GM12878 (cell line): ENCODE data around the gene ATOH7. TPM values are rescaled to one million over a fixed set of nuclear protein-coding genes. Genes with fewer than 3 reads are reported as not detected.

Experiments used
- ATAC-seq: fragments of 200-7000 bp; cut with Tn5 transposase; 3 replicates; pipeline ENCODE4 v1.9.1; 2020; ENCODE audit warnings: mild to moderate bottlenecking, moderate library complexity
- BruUV-seq: library from RNA; stranded (reverse); fragments of 400-500 nt; replicated peaks from 2 replicates; lab custom pipeline; 2021; lab: Mats Ljungman, UMichigan
- CTCF ChIA-PET: fragments of 300-600 bp; sonication (Branson Sonifier 250); formaldehyde crosslinking; extraction: SDS; loops from one replicate; lab custom pipeline; 2021; ENCODE audit warnings: inconsistent platforms; lab: Yijun Ruan, JAX
- POLR2A ChIA-PET: fragments of 350-600 bp; formaldehyde crosslinking; extraction: SDS; loops from one replicate; lab custom pipeline; 2021; ENCODE audit warnings: inconsistent platforms; lab: Charles Lee
- RAD21 ChIA-PET: fragments of 300-600 bp; sonication (Branson Sonifier 250); formaldehyde crosslinking; loops from one replicate; lab custom pipeline; 2023; ENCODE audit warnings: antibody characterized with exemption; ENCODE audit not compliant: unreplicated experiment; lab: Charles Lee
- SMC1A ChIA-PET: fragments of 300-600 bp; sonication (Branson Sonifier 250); formaldehyde crosslinking; loops from one replicate; lab custom pipeline; 2023; ENCODE audit not compliant: unreplicated experiment, uncharacterized antibody; lab: Charles Lee
- DNase-seq: peaks from one replicate; pipeline ENCODE4 v3.0.0-alpha.2; 2011; ENCODE audit warnings: low read depth, low spot score
- FAIRE-seq: peaks from 3 replicates; lab custom pipeline; 2011; peaks lifted over from hg19 to GRCh38; lab: Jason Lieb, UNC
- H2AFZ ChIP-seq: 2 replicates; pipeline ENCODE4 v1.6.0; 2011; ENCODE audit warnings: low read depth, low read length, control low read depth; ENCODE audit not compliant: control insufficient read depth
- H3K27ac ChIP-seq: 2 replicates; pipeline ENCODE4 v1.5.1; 2011; ENCODE audit warnings: control low read depth; ENCODE audit not compliant: control insufficient read depth, insufficient read depth
- H3K27me3 ChIP-seq, 2 experiments: replicated peaks in 1 of 2; 2 replicates each; pipeline versions ENCODE4 v1.6.0 to v1.6.1; 2011; ENCODE audit warnings: low read length in 1 of 2; ENCODE audit not compliant: control insufficient read depth in 2 of 2, insufficient read depth in 2 of 2
- H3K36me3 ChIP-seq, 2 experiments: 2 replicates each; pipeline ENCODE4 v1.5.1; 2011; ENCODE audit warnings: low read length in 1 of 2; ENCODE audit not compliant: control insufficient read depth in 2 of 2, insufficient read depth in 2 of 2
- H3K4me1 ChIP-seq: 2 replicates; pipeline ENCODE4 v1.6.1; 2011; ENCODE audit warnings: mild to moderate bottlenecking, low read length, moderate library complexity, mixed read lengths; ENCODE audit not compliant: control insufficient read depth, insufficient read depth
- H3K4me2 ChIP-seq: 2 replicates; pipeline ENCODE4 v1.6.0; 2011; ENCODE audit warnings: control low read depth; ENCODE audit not compliant: control insufficient read depth, insufficient read depth
- H3K4me3 ChIP-seq: fragments of 200-600 bp; sonication (generic); 2 replicates; pipeline ENCODE4 v1.5.1; 2016
- H3K79me2 ChIP-seq: 2 replicates; pipeline ENCODE4 v1.6.0; 2011; ENCODE audit warnings: low read length; ENCODE audit not compliant: control insufficient read depth, insufficient read depth
- H3K9ac ChIP-seq: 2 replicates; pipeline ENCODE4 v1.8.0; 2011; ENCODE audit warnings: low read length, control low read depth, mixed read lengths; ENCODE audit not compliant: control insufficient read depth, insufficient read depth
- H3K9me3 ChIP-seq: replicated peaks from 3 replicates; pipeline ENCODE4 v1.5.1; 2011; ENCODE audit warnings: mild to moderate bottlenecking, low read length; ENCODE audit not compliant: control insufficient read depth, insufficient read depth
- H4K20me1 ChIP-seq: 2 replicates; pipeline ENCODE4 v1.6.0; 2011; ENCODE audit not compliant: control insufficient read depth, insufficient read depth
- BCL11A ChIP-seq: IDR thresholded peaks from 2 replicates; pipeline ENCODE4 v1.6.1; 2011; ENCODE audit warnings: low read depth, low read length
- CHD4 ChIP-seq: fragments of 200-600 bp; sonication (generic); IDR thresholded peaks from 2 replicates; pipeline ENCODE4 v1.6.1; 2016; ENCODE audit warnings: mild to moderate bottlenecking
- FOXK2 ChIP-seq: fragments of 450-650 bp; IDR thresholded peaks from 2 replicates; pipeline ENCODE4 v1.6.1; 2017; ENCODE audit warnings: mild to moderate bottlenecking, moderate library complexity
- MLLT1 ChIP-seq: fragments of 450-650 bp; IDR thresholded peaks from 2 replicates; pipeline ENCODE4 v1.6.1; 2016; ENCODE audit warnings: mild to moderate bottlenecking
- NR2C2 ChIP-seq: IDR thresholded peaks from 2 replicates; pipeline ENCODE4 v1.6.1; 2011; ENCODE audit warnings: borderline replicate concordance, low read depth; ENCODE audit not compliant: control insufficient read depth, insufficient read length
- REST ChIP-seq: IDR thresholded peaks from 2 replicates; pipeline ENCODE4 v1.6.1; 2012; ENCODE audit warnings: mild to moderate bottlenecking, low read depth, low read length
- RFX5 ChIP-seq: IDR thresholded peaks from 2 replicates; pipeline ENCODE4 v1.6.1; 2011; ENCODE audit warnings: low read depth, low read length, improper control_type of control experiment
- SMARCA5 ChIP-seq: fragments of 450-650 bp; IDR thresholded peaks from 2 replicates; pipeline ENCODE4 v1.6.1; 2017; ENCODE audit warnings: mild to moderate bottlenecking
- SPI1 ChIP-seq: IDR thresholded peaks from 2 replicates; pipeline ENCODE4 v1.6.1; 2011; ENCODE audit warnings: low read depth, mild to moderate bottlenecking, low read length, moderate library complexity, borderline replicate concordance; ENCODE audit not compliant: insufficient read depth
- SUPT20H ChIP-seq: IDR thresholded peaks from 2 replicates; pipeline ENCODE4 v1.6.1; 2011; ENCODE audit warnings: low read depth, mild to moderate bottlenecking, low read length, moderate library complexity, borderline replicate concordance; ENCODE audit not compliant: control insufficient read depth
- TCF12 ChIP-seq: IDR thresholded peaks from 2 replicates; pipeline ENCODE4 v1.6.1; 2011; ENCODE audit warnings: low read depth, mild to moderate bottlenecking, low read length
- TCF7 ChIP-seq: IDR thresholded peaks from 2 replicates; pipeline ENCODE4 v1.6.1; 2014; ENCODE audit warnings: antibody characterized with exemption, borderline replicate concordance
- ZBTB40 ChIP-seq: fragments of 450-650 bp; IDR thresholded peaks from 2 replicates; pipeline ENCODE4 v1.6.1; 2016; ENCODE audit warnings: mild to moderate bottlenecking, moderate library complexity, borderline replicate concordance
- ZNF622 ChIP-seq: fragments of 450-650 bp; IDR thresholded peaks from 2 replicates; pipeline ENCODE4 v1.6.1; 2017; ENCODE audit warnings: mild to moderate bottlenecking, inconsistent platforms
- WGBS: methylation state at CpG from one replicate; pipeline ENCODE4 v1.1.6; 2016; ENCODE audit warnings: low lambda C conversion rate; ENCODE audit not compliant: insufficient replicate concordance, insufficient coverage; ENCODE audit errors: missing lambda C conversion rate; 5-methylcytosine and 5-hydroxymethylcytosine counted together
- in situ Hi-C: fragments of 300-500 bp; cut with MboI; formaldehyde crosslinking; loops from 9 replicates; pipeline ENCODE4 v1.14.3; 2018; ENCODE audit warnings: mixed read lengths
- intact Hi-C: fragments of 100-400 bp; cut with micrococcal nuclease; formaldehyde crosslinking; loops from one replicate; pipeline ENCODE4 v1.14.2; 2022; ENCODE audit not compliant: unreplicated experiment
- polyA plus RNA-seq, 11 experiments: library from polyadenylated mRNA; depleted of rRNA in 4 of 11; unstranded in 6 of 11; stranded (reverse) in 5 of 11; fragments of >200 nt; fragmentation: Nextera tagmentation in 4 of 11; fragmentation: Illumina TruSeq in 1 of 11; extraction: Ambion mirVana in 4 of 11; extraction: Trizol in 1 of 11; gene quantifications; 1 replicate in 1 of 11; 2 replicates in 10 of 11; pipeline versions ENCODE4 v1.2.1 to v1.2.3, GENCODE V29; 2011 to 2016; ENCODE audit warnings: inconsistent platforms in 2 of 11, missing spikeins in 2 of 11, low read depth in 1 of 11
- total RNA-seq, 4 experiments: library from RNA; depleted of rRNA in 3 of 4; stranded (reverse); fragments of >200 nt in 3 of 4; fragmentation: Illumina TruSeq in 1 of 4; extraction: Trizol in 1 of 4; gene quantifications; 2 replicates each; pipeline versions ENCODE4 v1.2.1 to v1.2.3, GENCODE V29; 2013 to 2021

The ATOH7 gene
- total and polyA plus RNA-seq, 10 of the 15 experiments (the other 5 are each of a cell fraction or from before 2014, with no cell fraction given) = not detected

- H3K36me3 ChIP-seq = no peaks in the 10 kb centered on the region
- no TSS peak for BruUV-seq
- no peak for FAIRE-seq
- no peaks in the 10 kb centered on the region for H3K79me2 ChIP-seq
- no peaks in the 10 kb centered on the region; a peak in 1 of 4 replicates for H3K27me3 ChIP-seq
- no peaks in the 10 kb centered on the region for H3K9me3 ChIP-seq
- WGBS = 1% methylated on average over 5 of the region's 5 CpGs
- H2AFZ ChIP-seq = no peak overlapping the region
- POLR2A ChIA-PET = no interaction called here
- RAD21 ChIA-PET = interaction anchor here (0.9 kb wide), 1 partner anchor 46 kb away, joined by 4 read pairs; no protein-coding TSS in a partner anchor
- ATAC-seq = peak; percentile 57; the same call in 2 of the 3 replicates
- intact Hi-C loops = no loop called here
- no peak overlapping the region for H3K27ac ChIP-seq
- H3K4me3 ChIP-seq = no peak overlapping the region
- DNase-seq = no peak
- in situ Hi-C loops = no loop called here
- H3K4me2 ChIP-seq = no peak overlapping the region
- CTCF ChIA-PET = interaction anchor here (0.6 to 2.9 kb wide), 8 partner anchors 10 to 348 kb away, joined by 3 to 18 read pairs (median 4); no protein-coding TSS in a partner anchor
- SMC1A ChIA-PET = interaction anchor here (0.6 to 1.5 kb wide), 9 partner anchors 10 to 414 kb away, joined by 3 to 4 read pairs (median 3); no protein-coding TSS in a partner anchor
- H3K4me1 ChIP-seq = no peaks in the 10 kb centered on the region
- no peaks in the 10 kb centered on the region for H4K20me1 ChIP-seq
- H3K9ac ChIP-seq = no peak overlapping the region
- no peak for TF ChIP-seq ZNF622
- no peak for TF ChIP-seq FOXK2
- TF ChIP-seq REST = no peak
- no peak for TF ChIP-seq ZBTB40
- TF ChIP-seq CHD4 = no peak
- no peak for TF ChIP-seq TCF7
- TF ChIP-seq BCL11A = no peak
- no peak for TF ChIP-seq SUPT20H
- no peak for TF ChIP-seq NR2C2
- no peak for TF ChIP-seq TCF12
- no peak for TF ChIP-seq MLLT1
- no peak for TF ChIP-seq SMARCA5
- TF ChIP-seq RFX5 = no peak
- no peak for TF ChIP-seq SPI1
Observed at GRCh38 chr10:68202960-68203353, 29.0 kb downstream of the ATOH7 start.
